ENCODE data around the gene UTP14A. TPM values are rescaled to one million over a fixed set of nuclear protein-coding genes. Genes with fewer than 3 reads are reported as not detected.

The UTP14A gene
- total RNA-seq, 2 donors from 2014 or later = 15.6 to 24.9 TPM

GRCh38 chrX:129959493-129959832 lies 53.5 kb downstream of the UTP14A start:
- H3K27me3 ChIP-seq (ENCODE audit: control insufficient read depth, insufficient read depth, low read length, poor library complexity, severe bottlenecking) = peaks cover 55% of the 10 kb centered on the region
- H3K27ac ChIP-seq (ENCODE audit: low read depth, low read length) = no peak overlapping the region
- peaks cover 35% of the 10 kb centered on the region for H3K9me3 Mint-ChIP-seq
- H3K4me1 ChIP-seq (ENCODE audit: control insufficient read depth, insufficient read depth, low read length) = no peaks in the 10 kb centered on the region
- no peaks in the 10 kb centered on the region for H3K36me3 ChIP-seq (ENCODE audit: control insufficient read depth, insufficient read depth, low read length)
- DNase-seq = peak; percentile 59
- H3K4me3 ChIP-seq (ENCODE audit: low read length) = peak overlapping the region; percentile 40
- H3K27ac Mint-ChIP-seq = no peak overlapping the region
- no peaks in the 10 kb centered on the region for H3K4me1 Mint-ChIP-seq
- no peak for TF ChIP-seq CTCF (conservative IDR thresholded peaks at IDR 0.05)
- peak overlapping the region; percentile 39 for H3K4me3 Mint-ChIP-seq
- H3K36me3 Mint-ChIP-seq (ENCODE audit: low read depth) = no peaks in the 10 kb centered on the region
- no peaks in the 10 kb centered on the region for H3K9me3 ChIP-seq (ENCODE audit: control insufficient read depth, low read length)
- H3K27me3 Mint-ChIP-seq (ENCODE audit: insufficient read depth) = peaks cover 75% of the 10 kb centered on the region
- WGBS, 2 experiments (ENCODE audit: insufficient coverage in 1 of 2, insufficient read length in 1 of 2) = 2 to 17% methylated on average over 1 to 19 of the region's 19 CpGs
- no peak overlapping the region for H3K9ac ChIP-seq (ENCODE audit: extremely low read depth, low read length, poor library complexity, severe bottlenecking)

GRCh38 chrX:129961180-129962083 lies 55.5 kb downstream of the UTP14A start:
- Mint-ChIP-seq H3K4me1 (no peaks in the 10 kb centered on the region), H3K36me3 (ENCODE audit: low read depth) (no peaks in the 10 kb centered on the region), H3K9me3 (peaks cover 34% of the 10 kb centered on the region), H3K27ac (no peak overlapping the region), H3K27me3 (ENCODE audit: insufficient read depth) (peaks cover 70% of the 10 kb centered on the region), H3K4me3 (peak overlapping the region; percentile 51)
- peak overlapping the region; percentile 71 for H3K4me3 ChIP-seq (ENCODE audit: low read length)
- WGBS, 2 experiments (ENCODE audit: insufficient coverage in 1 of 2, insufficient read length in 1 of 2) = 12 to 25% methylated on average over 6 to 25 of the region's 26 CpGs
- no peak overlapping the region for H3K9ac ChIP-seq (ENCODE audit: extremely low read depth, low read length, poor library complexity, severe bottlenecking)
- no peak for TF ChIP-seq CTCF (conservative IDR thresholded peaks at IDR 0.05)
- H3K4me1 ChIP-seq (ENCODE audit: control insufficient read depth, insufficient read depth, low read length) = no peaks in the 10 kb centered on the region
- no peaks in the 10 kb centered on the region for H3K36me3 ChIP-seq (ENCODE audit: control insufficient read depth, insufficient read depth, low read length)
- peaks cover 36% of the 10 kb centered on the region for H3K27me3 ChIP-seq (ENCODE audit: control insufficient read depth, insufficient read depth, low read length, poor library complexity, severe bottlenecking)
- DNase-seq = peak; percentile 88
- H3K27ac ChIP-seq (ENCODE audit: low read depth, low read length) = no peak overlapping the region
- H3K9me3 ChIP-seq (ENCODE audit: control insufficient read depth, low read length) = no peaks in the 10 kb centered on the region

- Mint-ChIP-seq H3K27ac (no peak overlapping the region), H3K4me3 (no peak overlapping the region), H3K9me3 (peaks cover 37% of the 10 kb centered on the region), H3K27me3 (ENCODE audit: insufficient read depth) (peaks cover 61% of the 10 kb centered on the region), H3K4me1 (no peaks in the 10 kb centered on the region), H3K36me3 (ENCODE audit: low read depth) (no peaks in the 10 kb centered on the region)
- H3K9ac ChIP-seq (ENCODE audit: extremely low read depth, low read length, poor library complexity, severe bottlenecking) = no peak overlapping the region
- H3K36me3 ChIP-seq (ENCODE audit: control insufficient read depth, insufficient read depth, low read length) = no peaks in the 10 kb centered on the region
- no peak overlapping the region for H3K4me3 ChIP-seq (ENCODE audit: low read length)
- no peak for DNase-seq
- peaks cover 20% of the 10 kb centered on the region for H3K27me3 ChIP-seq (ENCODE audit: control insufficient read depth, insufficient read depth, low read length, poor library complexity, severe bottlenecking)
- H3K27ac ChIP-seq (ENCODE audit: low read depth, low read length) = no peak overlapping the region
- no peaks in the 10 kb centered on the region for H3K9me3 ChIP-seq (ENCODE audit: control insufficient read depth, low read length)
- TF ChIP-seq CTCF (conservative IDR thresholded peaks at IDR 0.05) = no peak
- no peaks in the 10 kb centered on the region for H3K4me1 ChIP-seq (ENCODE audit: control insufficient read depth, insufficient read depth, low read length)
- 86% methylated on average over 5 of the region's 8 CpGs; no CpG with 5 or more reads in 1 of the 2 experiments for WGBS, 2 experiments (ENCODE audit: insufficient coverage in 1 of 2, insufficient read length in 1 of 2)
Observed at GRCh38 chrX:129963729-129964128, 57.8 kb downstream of the UTP14A start.

All from endodermal cell (in vitro differentiated cells).